A549 (cell line): ENCODE data around the gene HK1. TPM values are rescaled to one million over a fixed set of nuclear protein-coding genes. Genes with fewer than 3 reads are reported as not detected.

Experiments used
- ATAC-seq, 2 experiments: fragments of 200-7000 bp in 1 of 2; fragments of >200 bp in 1 of 2; cut with Nextera tagmentation in 1 of 2; cut with Tn5 transposase in 1 of 2; 3 replicates each; pipeline versions ENCODE4 v1.8.0 to v1.9.1; 2018 to 2020; ENCODE audit warnings: mild to moderate bottlenecking in 1 of 2, moderate library complexity in 1 of 2
- CTCF ChIA-PET: fragments of 300-600 bp; sonication (Branson Sonifier 250); formaldehyde crosslinking; extraction: SDS; loops from one replicate; lab custom pipeline; 2021; ENCODE audit warnings: antibody characterized with exemption, inconsistent platforms; lab: Yijun Ruan, JAX
- POLR2A ChIA-PET: fragments of 350-600 bp; formaldehyde crosslinking; extraction: SDS; loops from one replicate; lab custom pipeline; 2021; ENCODE audit warnings: antibody characterized with exemption, inconsistent platforms; lab: Yijun Ruan, JAX
- DNase-seq, 2 experiments: peaks; one replicate each; pipeline versions ENCODE4 v3.0.0 to v3.0.0-alpha.2; 2011 to 2016; ENCODE audit warnings: low read depth in 1 of 2, low spot score in 1 of 2
- FAIRE-seq: peaks from 2 replicates; lab custom pipeline; 2011; peaks lifted over from hg19 to GRCh38; lab: Jason Lieb, UNC
- H3K27ac ChIP-seq, 2 experiments: fragments of >200 bp; sonication (Bioruptor Twin); formaldehyde crosslinking; 3 replicates each; pipeline ENCODE4 v1.5.1; 2016 to 2017
- H3K4me1 ChIP-seq: fragments of >200 bp; sonication (Bioruptor Twin); formaldehyde crosslinking; 3 replicates; pipeline ENCODE4 v1.6.1; 2016
- H3K4me2 ChIP-seq: fragments of >200 bp; sonication (Bioruptor Twin); formaldehyde crosslinking; 3 replicates; pipeline ENCODE4 v1.6.1; 2016
- H3K4me3 ChIP-seq: fragments of >200 bp; sonication (Bioruptor Twin); formaldehyde crosslinking; 3 replicates; pipeline ENCODE4 v1.5.1; 2016
- H3K9me3 ChIP-seq: fragments of >200 bp; sonication (Bioruptor Twin); formaldehyde crosslinking; 3 replicates; pipeline ENCODE4 v1.6.1; 2016
- BHLHE40 ChIP-seq: IDR thresholded peaks from 2 replicates; pipeline ENCODE4 v1.6.1; 2012; ENCODE audit warnings: low read depth, low read length, inconsistent platforms
- CBX2 ChIP-seq: fragments of 200-600 bp; sonication (generic); IDR thresholded peaks from 2 replicates; pipeline ENCODE4 v1.6.1; 2016; ENCODE audit warnings: low read depth, mild to moderate bottlenecking, borderline replicate concordance
- CBX8 ChIP-seq: fragments of 200-600 bp; sonication (generic); IDR thresholded peaks from 2 replicates; pipeline ENCODE4 v1.6.1; 2016
- CHD2 ChIP-seq: fragments of 150-350 bp; IDR thresholded peaks from 2 replicates; pipeline ENCODE4 v1.6.1; 2014; ENCODE audit warnings: low read length; ENCODE audit not compliant: partially characterized antibody
- CHD4 ChIP-seq: fragments of 200-600 bp; sonication (generic); IDR thresholded peaks from 2 replicates; pipeline ENCODE4 v1.6.1; 2016; ENCODE audit warnings: antibody characterized with exemption, mild to moderate bottlenecking, borderline replicate concordance
- EHMT2 ChIP-seq: fragments of 200-600 bp; sonication (generic); IDR thresholded peaks from 2 replicates; pipeline ENCODE4 v1.6.1; 2016; ENCODE audit warnings: antibody characterized with exemption, low read depth, mild to moderate bottlenecking, moderate library complexity
- EP300 ChIP-seq, 2 experiments: fragments of >200 bp; sonication (Bioruptor Twin); formaldehyde crosslinking; IDR thresholded peaks; 2 replicates in 1 of 2; 3 replicates in 1 of 2; pipeline ENCODE4 v1.6.1; 2016 to 2017
- ESRRA ChIP-seq: fragments of 150-350 bp; IDR thresholded peaks from 2 replicates; pipeline ENCODE4 v1.6.1; 2014; ENCODE audit warnings: mild to moderate bottlenecking, low read length, borderline replicate concordance
- FOSL2 ChIP-seq, 2 experiments: fragments of 450-650 bp in 1 of 2; fragments of >200 bp in 1 of 2; sonication (Bioruptor Twin) in 1 of 2; formaldehyde crosslinking; IDR thresholded peaks; 2 replicates each; pipeline versions ENCODE4 v1.5.0 to v1.6.1; 2016 to 2020; ENCODE audit warnings: mild to moderate bottlenecking in 1 of 2, moderate library complexity in 1 of 2
- HDAC2 ChIP-seq: fragments of 200-600 bp; sonication (generic); IDR thresholded peaks from 2 replicates; pipeline ENCODE4 v1.6.1; 2016
- HOXB13 ChIP-seq: fragments of 250-450 bp; sonication (Bioruptor Pico); IDR thresholded peaks from 2 replicates; pipeline ENCODE4 v1.5.0; 2020; ENCODE audit warnings: low read depth, mild to moderate bottlenecking, moderate library complexity
- HOXB5 ChIP-seq: fragments of 250-450 bp; sonication (Bioruptor Pico); IDR thresholded peaks from 2 replicates; pipeline ENCODE4 v1.5.0; 2020; ENCODE audit warnings: mild to moderate bottlenecking, moderate library complexity
- JUN ChIP-seq, 2 experiments: fragments of >200 bp; sonication (Bioruptor Twin); formaldehyde crosslinking; IDR thresholded peaks; 2 replicates in 1 of 2; 3 replicates in 1 of 2; pipeline ENCODE4 v1.6.1; 2016 to 2017
- MAFK ChIP-seq: fragments of 450-650 bp; IDR thresholded peaks from 2 replicates; pipeline ENCODE4 v1.6.1; 2014; ENCODE audit not compliant: partially characterized antibody
- NPAS2 ChIP-seq: fragments of 250-450 bp; sonication (Bioruptor Pico); IDR thresholded peaks from 2 replicates; pipeline ENCODE4 v1.8.0; 2022; ENCODE audit warnings: mild to moderate bottlenecking, moderate library complexity, borderline replicate concordance
- RARB ChIP-seq: fragments of 250-450 bp; sonication (Bioruptor Pico); IDR thresholded peaks from 2 replicates; pipeline ENCODE4 v1.8.0; 2021; ENCODE audit warnings: mild to moderate bottlenecking, moderate library complexity
- RFX5 ChIP-seq: fragments of 450-650 bp; IDR thresholded peaks from 2 replicates; pipeline ENCODE4 v1.7.1; 2014; ENCODE audit warnings: antibody characterized with exemption, mild to moderate bottlenecking, moderate library complexity
- RNF2 ChIP-seq: fragments of 200-600 bp; sonication (generic); IDR thresholded peaks from 2 replicates; pipeline ENCODE4 v1.6.1; 2016; ENCODE audit warnings: low read depth, mild to moderate bottlenecking, antibody characterized with exemption, moderate library complexity, borderline replicate concordance
- SMC3 ChIP-seq: fragments of >200 bp; sonication (Bioruptor Twin); formaldehyde crosslinking; IDR thresholded peaks from 3 replicates; pipeline ENCODE4 v1.6.1; 2018; ENCODE audit warnings: inconsistent platforms
- TFCP2L1 ChIP-seq: fragments of 250-450 bp; sonication (Bioruptor Pico); IDR thresholded peaks from 2 replicates; pipeline ENCODE4 v1.5.0; 2021; ENCODE audit warnings: mild to moderate bottlenecking
- ZC3H11A ChIP-seq: fragments of 450-650 bp; IDR thresholded peaks from 2 replicates; pipeline ENCODE4 v1.6.1; 2014; ENCODE audit warnings: antibody characterized with exemption, mild to moderate bottlenecking
- ZNF302 ChIP-seq: fragments of 250-450 bp; sonication (Bioruptor Pico); IDR thresholded peaks from 2 replicates; pipeline ENCODE4 v1.9.0; 2021; ENCODE audit warnings: inconsistent platforms, mild to moderate bottlenecking, moderate library complexity
- WGBS: methylation state at CpG from one replicate; pipeline ENCODE4 v1.1.6; 2017; ENCODE audit errors: missing lambda C conversion rate; 5-methylcytosine and 5-hydroxymethylcytosine counted together
- polyA plus RNA-seq, 4 experiments: library from polyadenylated mRNA; depleted of rRNA in 3 of 4; stranded (reverse); fragments of >200 nt; fragmentation: RNase III in 1 of 4; extraction: RNeasy Plus Mini Kit Qiagen cat#74134 plus additional on column Dnase treatment in 1 of 4; gene quantifications; 2 replicates in 3 of 4; 3 replicates in 1 of 4; pipeline ENCODE4 v1.2.3, GENCODE V29; 2011 to 2017
- TF ChIP-seq, protein P1 (sequence below): fragments of >200 bp; sonication (Bioruptor Twin); formaldehyde crosslinking; IDR thresholded peaks from 3 replicates; pipeline ENCODE4 v1.5.1; 2016
- TF ChIP-seq, protein P2 (sequence below): fragments of 250-450 bp; sonication (Bioruptor Pico); IDR thresholded peaks from 2 replicates; pipeline ENCODE4 v1.5.0; 2020; ENCODE audit warnings: low read depth, mild to moderate bottlenecking, moderate library complexity
- TF ChIP-seq, protein P3 (sequence below): IDR thresholded peaks from 2 replicates; pipeline ENCODE4 v1.6.1; 2012

HK1 gene
- polyA plus RNA-seq, 2 of the 4 experiments (the other 2 are of a cell fraction): 17.3 to 58.9 TPM

DNA sequence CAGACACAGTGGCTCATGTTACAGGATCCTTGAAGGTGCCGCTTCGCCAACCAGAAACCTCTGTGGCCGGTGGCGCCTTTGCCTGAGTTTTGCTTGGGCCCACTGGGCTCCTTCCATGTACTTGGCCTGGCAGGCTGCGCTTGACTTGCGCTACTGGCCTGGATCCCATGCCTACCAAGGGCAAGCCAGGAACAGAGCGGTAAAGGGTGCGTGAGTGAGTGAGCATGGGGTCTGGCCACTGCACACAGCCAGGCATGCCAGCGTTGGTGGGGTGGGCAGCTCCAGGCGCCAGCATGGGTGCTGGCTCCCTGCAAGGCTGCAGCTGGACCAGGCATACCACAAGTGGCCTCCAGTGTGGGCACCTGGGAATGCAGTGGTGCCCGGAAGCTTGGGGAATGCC, 156.6 kb downstream of the HK1 start:
- CTCF ChIA-PET: interaction anchor here (0.6 to 3.9 kb wide), 3 partner anchors 9 to 36 kb away, joined by 3 to 22 read pairs (median 3); no protein-coding TSS in a partner anchor

DNA sequence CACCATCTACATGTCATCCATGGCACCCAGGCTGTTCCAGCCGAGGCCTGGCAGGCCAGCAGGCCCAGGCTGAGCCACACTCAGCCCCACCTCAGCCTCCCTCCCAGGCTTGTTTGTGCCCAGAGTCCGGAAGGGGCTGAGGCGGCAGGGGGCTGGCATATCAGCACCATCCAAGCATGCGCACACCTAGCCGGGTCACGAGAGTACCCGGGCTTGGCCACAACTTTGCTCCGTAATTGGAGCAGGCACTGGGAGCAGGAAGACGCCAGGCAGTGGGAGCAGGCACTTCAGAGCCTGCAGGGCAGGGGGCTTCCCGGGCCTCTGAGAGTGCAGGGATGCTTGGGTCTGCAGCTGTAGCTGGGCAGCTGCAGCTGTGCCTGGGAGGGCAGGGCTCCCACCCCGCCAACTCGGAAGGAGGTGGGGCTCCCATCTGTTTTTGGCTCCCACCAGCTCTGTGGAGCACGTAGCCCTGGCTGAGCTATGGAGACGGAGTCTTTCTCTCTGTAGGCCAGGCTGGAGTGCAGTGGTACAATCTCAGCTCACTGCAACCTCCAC, 157.7 kb downstream of the HK1 start:
- DNase-seq (no peak), ATAC-seq (no peak), FAIRE-seq (no peak)
- peak overlapping the region in 1 of 2 experiments; percentile 92; a peak in 2 of 6 replicates for H3K27ac ChIP-seq
- no peak overlapping the region for H3K4me2 ChIP-seq
- no peak overlapping the region for H3K4me3 ChIP-seq
- H3K4me1 ChIP-seq: peaks cover 38% of the 10 kb centered on the region
- CTCF ChIA-PET: interaction anchor here (0.9 to 3.9 kb wide), 3 partner anchors 10 to 23 kb away, joined by 5 to 22 read pairs (median 7); no protein-coding TSS in a partner anchor
- POLR2A ChIA-PET: no interaction called here
- TF ChIP-seq SMC3: no peak
- no peak for TF ChIP-seq HDAC2
- no peak for TF ChIP-seq RFX5
- no peak for TF ChIP-seq ZC3H11A
- no peak for TF ChIP-seq HOXB13 (CRISPR knock-in tag)
- no peak for TF ChIP-seq RARB (CRISPR knock-in tag)
- no peak for TF ChIP-seq HOXB5 (CRISPR knock-in tag)
- TF ChIP-seq CHD4: no peak
- TF ChIP-seq, protein P1, sequence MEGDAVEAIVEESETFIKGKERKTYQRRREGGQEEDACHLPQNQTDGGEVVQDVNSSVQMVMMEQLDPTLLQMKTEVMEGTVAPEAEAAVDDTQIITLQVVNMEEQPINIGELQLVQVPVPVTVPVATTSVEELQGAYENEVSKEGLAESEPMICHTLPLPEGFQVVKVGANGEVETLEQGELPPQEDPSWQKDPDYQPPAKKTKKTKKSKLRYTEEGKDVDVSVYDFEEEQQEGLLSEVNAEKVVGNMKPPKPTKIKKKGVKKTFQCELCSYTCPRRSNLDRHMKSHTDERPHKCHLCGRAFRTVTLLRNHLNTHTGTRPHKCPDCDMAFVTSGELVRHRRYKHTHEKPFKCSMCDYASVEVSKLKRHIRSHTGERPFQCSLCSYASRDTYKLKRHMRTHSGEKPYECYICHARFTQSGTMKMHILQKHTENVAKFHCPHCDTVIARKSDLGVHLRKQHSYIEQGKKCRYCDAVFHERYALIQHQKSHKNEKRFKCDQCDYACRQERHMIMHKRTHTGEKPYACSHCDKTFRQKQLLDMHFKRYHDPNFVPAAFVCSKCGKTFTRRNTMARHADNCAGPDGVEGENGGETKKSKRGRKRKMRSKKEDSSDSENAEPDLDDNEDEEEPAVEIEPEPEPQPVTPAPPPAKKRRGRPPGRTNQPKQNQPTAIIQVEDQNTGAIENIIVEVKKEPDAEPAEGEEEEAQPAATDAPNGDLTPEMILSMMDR: no peak
- no peak for TF ChIP-seq CBX2
- TF ChIP-seq BHLHE40: no peak
- TF ChIP-seq EP300 (IDR thresholded peaks at IDR 0.05): no peak
- no peak for TF ChIP-seq RNF2
- TF ChIP-seq EHMT2: no peak
- TF ChIP-seq, protein P2, sequence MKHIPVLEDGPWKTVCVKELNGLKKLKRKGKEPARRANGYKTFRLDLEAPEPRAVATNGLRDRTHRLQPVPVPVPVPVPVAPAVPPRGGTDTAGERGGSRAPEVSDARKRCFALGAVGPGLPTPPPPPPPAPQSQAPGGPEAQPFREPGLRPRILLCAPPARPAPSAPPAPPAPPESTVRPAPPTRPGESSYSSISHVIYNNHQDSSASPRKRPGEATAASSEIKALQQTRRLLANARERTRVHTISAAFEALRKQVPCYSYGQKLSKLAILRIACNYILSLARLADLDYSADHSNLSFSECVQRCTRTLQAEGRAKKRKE (CRISPR knock-in tag): no peak
- TF ChIP-seq NPAS2: no peak
- no peak for TF ChIP-seq JUN (IDR thresholded peaks at IDR 0.05)
- TF ChIP-seq FOSL2 (IDR thresholded peaks at IDR 0.05): no peak
- TF ChIP-seq FOSL2 (CRISPR knock-in tag; IDR thresholded peaks at IDR 0.05): no peak
- TF ChIP-seq ZNF302: no peak
- H3K9me3 ChIP-seq: no peaks in the 10 kb centered on the region
- WGBS: 92% methylated on average over 10 of the region's 14 CpGs

More for the DNA sequence above, 156.6 kb downstream of the HK1 start:
- no peak for ATAC-seq
- TF ChIP-seq MAFK (no peak), ESRRA (no peak), RFX5 (no peak), TFCP2L1 (CRISPR knock-in tag) (no peak), CHD2 (no peak), BHLHE40 (no peak), SMC3 (no peak), CBX8 (no peak), ZC3H11A (no peak), CBX2 (no peak)
- TF ChIP-seq, protein P1: no peak
- TF ChIP-seq, protein P3, sequence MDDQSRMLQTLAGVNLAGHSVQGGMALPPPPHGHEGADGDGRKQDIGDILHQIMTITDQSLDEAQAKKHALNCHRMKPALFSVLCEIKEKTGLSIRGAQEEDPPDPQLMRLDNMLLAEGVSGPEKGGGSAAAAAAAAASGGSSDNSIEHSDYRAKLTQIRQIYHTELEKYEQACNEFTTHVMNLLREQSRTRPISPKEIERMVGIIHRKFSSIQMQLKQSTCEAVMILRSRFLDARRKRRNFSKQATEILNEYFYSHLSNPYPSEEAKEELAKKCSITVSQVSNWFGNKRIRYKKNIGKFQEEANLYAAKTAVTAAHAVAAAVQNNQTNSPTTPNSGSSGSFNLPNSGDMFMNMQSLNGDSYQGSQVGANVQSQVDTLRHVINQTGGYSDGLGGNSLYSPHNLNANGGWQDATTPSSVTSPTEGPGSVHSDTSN: no peak
- no peak overlapping the region for H3K4me2 ChIP-seq
- no peaks in the 10 kb centered on the region for H3K9me3 ChIP-seq
- peaks cover 28% of the 10 kb centered on the region for H3K4me1 ChIP-seq
- no peak for FAIRE-seq
- POLR2A ChIA-PET: interaction anchor here (0.6 kb wide), 1 partner anchor 13 kb away, joined by 3 read pairs; no protein-coding TSS in a partner anchor
- WGBS: 92% methylated on average over 10 of the region's 11 CpGs
- no peak for DNase-seq
- H3K27ac ChIP-seq: peak overlapping the region in 1 of 2 experiments; percentile 27; a peak in 1 of 6 replicates
- H3K4me3 ChIP-seq: no peak overlapping the region
